Measurements from ENCODE around the gene TMEM59L. TPM values are rescaled to one million over a fixed set of nuclear protein-coding genes. Genes with fewer than 3 reads are reported as not detected.

Gene TMEM59L
- polyA plus RNA-seq, 1 of the 3 experiments (the other 2 are of a cell fraction), result 9.6 TPM

DNA sequence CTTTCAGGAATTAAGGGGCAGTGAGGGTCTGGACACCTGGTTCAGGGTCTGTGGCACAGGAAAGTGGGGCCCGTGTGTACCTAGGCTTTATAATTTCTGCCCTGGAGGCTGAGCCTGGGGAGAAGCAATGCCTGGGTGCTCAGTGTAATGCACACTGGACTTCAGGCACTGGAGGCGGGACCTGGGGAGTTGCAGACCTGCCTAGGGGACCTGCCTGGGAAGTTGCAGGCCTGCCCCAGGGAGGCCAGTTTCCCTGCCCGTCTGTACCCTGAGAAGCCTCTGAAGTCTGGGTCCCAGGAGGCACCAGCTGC is 2.5 kb upstream of the TMEM59L start:
- no peak overlapping the region for H3K27ac ChIP-seq (ENCODE audit: low read depth in 2 of 2, low read length in 1 of 2)
- WGBS (ENCODE audit: low lambda C conversion rate), result no CpG with 5 or more reads among the region's 3 CpGs
- no peak overlapping the region for H2AFZ ChIP-seq (ENCODE audit: low read depth)
- H3K27me3 ChIP-seq (ENCODE audit: insufficient read depth), result peaks cover 64% of the 10 kb centered on the region
- POLR2A ChIA-PET, result no interaction called here
- H3K4me3 ChIP-seq (ENCODE audit: low read depth in 2 of 2, low read length in 1 of 2), result no peak overlapping the region
- TF ChIP-seq RFX5 (IDR thresholded peaks at IDR 0.05; ENCODE audit: low read length), result no peak
- TF ChIP-seq NFIC (IDR thresholded peaks at IDR 0.05; ENCODE audit: borderline replicate concordance), result no peak
- no peak for TF ChIP-seq ELF1 (IDR thresholded peaks at IDR 0.05)
- no peak for TF ChIP-seq RXRA (IDR thresholded peaks at IDR 0.05; ENCODE audit: borderline replicate concordance, low read depth)
- TF ChIP-seq TAF1 (IDR thresholded peaks at IDR 0.05; ENCODE audit: borderline replicate concordance, low read depth, low read length), result no peak
- TF ChIP-seq MEF2A (IDR thresholded peaks at IDR 0.05; ENCODE audit: borderline replicate concordance, low read depth), result no peak
- no peak for TF ChIP-seq FOXJ3 (CRISPR knock-in tag; IDR thresholded peaks at IDR 0.05)
- TF ChIP-seq, protein P1, sequence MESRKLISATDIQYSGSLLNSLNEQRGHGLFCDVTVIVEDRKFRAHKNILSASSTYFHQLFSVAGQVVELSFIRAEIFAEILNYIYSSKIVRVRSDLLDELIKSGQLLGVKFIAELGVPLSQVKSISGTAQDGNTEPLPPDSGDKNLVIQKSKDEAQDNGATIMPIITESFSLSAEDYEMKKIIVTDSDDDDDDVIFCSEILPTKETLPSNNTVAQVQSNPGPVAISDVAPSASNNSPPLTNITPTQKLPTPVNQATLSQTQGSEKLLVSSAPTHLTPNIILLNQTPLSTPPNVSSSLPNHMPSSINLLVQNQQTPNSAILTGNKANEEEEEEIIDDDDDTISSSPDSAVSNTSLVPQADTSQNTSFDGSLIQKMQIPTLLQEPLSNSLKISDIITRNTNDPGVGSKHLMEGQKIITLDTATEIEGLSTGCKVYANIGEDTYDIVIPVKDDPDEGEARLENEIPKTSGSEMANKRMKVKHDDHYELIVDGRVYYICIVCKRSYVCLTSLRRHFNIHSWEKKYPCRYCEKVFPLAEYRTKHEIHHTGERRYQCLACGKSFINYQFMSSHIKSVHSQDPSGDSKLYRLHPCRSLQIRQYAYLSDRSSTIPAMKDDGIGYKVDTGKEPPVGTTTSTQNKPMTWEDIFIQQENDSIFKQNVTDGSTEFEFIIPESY (IDR thresholded peaks at IDR 0.05; ENCODE audit: borderline replicate concordance, low read depth), result no peak
- no peak for TF ChIP-seq GABPA (IDR thresholded peaks at IDR 0.05; ENCODE audit: low read depth)
- TF ChIP-seq, protein P2, sequence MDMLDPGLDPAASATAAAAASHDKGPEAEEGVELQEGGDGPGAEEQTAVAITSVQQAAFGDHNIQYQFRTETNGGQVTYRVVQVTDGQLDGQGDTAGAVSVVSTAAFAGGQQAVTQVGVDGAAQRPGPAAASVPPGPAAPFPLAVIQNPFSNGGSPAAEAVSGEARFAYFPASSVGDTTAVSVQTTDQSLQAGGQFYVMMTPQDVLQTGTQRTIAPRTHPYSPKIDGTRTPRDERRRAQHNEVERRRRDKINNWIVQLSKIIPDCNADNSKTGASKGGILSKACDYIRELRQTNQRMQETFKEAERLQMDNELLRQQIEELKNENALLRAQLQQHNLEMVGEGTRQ (IDR thresholded peaks at IDR 0.05; ENCODE audit: borderline replicate concordance, low read depth, low read length), result no peak
- TF ChIP-seq POLR2AphosphoS5 (IDR thresholded peaks at IDR 0.05; ENCODE audit: low read depth, low read length), result no peak
- TF ChIP-seq TCF12 (IDR thresholded peaks at IDR 0.05), result no peak
- no peak for TF ChIP-seq YY1 (IDR thresholded peaks at IDR 0.05; ENCODE audit: low read depth)
- TF ChIP-seq FOSL2 (IDR thresholded peaks at IDR 0.05; ENCODE audit: borderline replicate concordance, low read depth), result no peak
- TF ChIP-seq, protein P3, sequence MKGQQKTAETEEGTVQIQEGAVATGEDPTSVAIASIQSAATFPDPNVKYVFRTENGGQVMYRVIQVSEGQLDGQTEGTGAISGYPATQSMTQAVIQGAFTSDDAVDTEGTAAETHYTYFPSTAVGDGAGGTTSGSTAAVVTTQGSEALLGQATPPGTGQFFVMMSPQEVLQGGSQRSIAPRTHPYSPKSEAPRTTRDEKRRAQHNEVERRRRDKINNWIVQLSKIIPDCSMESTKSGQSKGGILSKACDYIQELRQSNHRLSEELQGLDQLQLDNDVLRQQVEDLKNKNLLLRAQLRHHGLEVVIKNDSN (IDR thresholded peaks at IDR 0.05; ENCODE audit: borderline replicate concordance, low read depth), result no peak
- no peak for TF ChIP-seq JUND (IDR thresholded peaks at IDR 0.05)
- no peak for TF ChIP-seq CHD2 (IDR thresholded peaks at IDR 0.05; ENCODE audit: low read length, partially characterized antibody)
- no peak for TF ChIP-seq RCOR1 (IDR thresholded peaks at IDR 0.05; ENCODE audit: low read length)
- TF ChIP-seq FOXM1 (IDR thresholded peaks at IDR 0.05; ENCODE audit: low read depth), result no peak
- H3K9me3 ChIP-seq, result no peaks in the 10 kb centered on the region
- CTCF ChIA-PET, result interaction anchor here (0.9 to 1.5 kb wide), 3 partner anchors 16 to 237 kb away, joined by 3 to 7 read pairs (median 5); no protein-coding TSS in a partner anchor
- DNase-seq, result peak; percentile 37
- H3K9ac ChIP-seq, result no peak overlapping the region
- H3K4me2 ChIP-seq, result no peak overlapping the region
- no peaks in the 10 kb centered on the region for H3K9me2 ChIP-seq
- peaks cover 18% of the 10 kb centered on the region for H3F3A ChIP-seq (replicated peaks; ENCODE audit: insufficient read depth)
- H3K4me1 ChIP-seq (ENCODE audit: control insufficient read depth in 1 of 2, insufficient read depth in 2 of 2, low read depth in 1 of 2, low read length in 1 of 2), result peaks cover 15 to 19% of the 10 kb centered on the region in 2 experiments; a peak in 2 of 4 replicates
- no peaks in the 10 kb centered on the region for H4K20me1 ChIP-seq (ENCODE audit: insufficient read depth)
- H3K36me3 ChIP-seq (replicated peaks in 1 of 2; ENCODE audit: control insufficient read depth in 1 of 2, insufficient read depth in 2 of 2, low read length in 1 of 2), result no peaks in the 10 kb centered on the region
- no peaks in the 10 kb centered on the region for H3K79me2 ChIP-seq (ENCODE audit: insufficient read depth)

All from SK-N-SH (cell line).